ENCODE measurements around the gene DEFB123.
"Not testable (repeated sequence)": the region's sequence is repeated elsewhere in the genome, so short reads cannot be mapped to it uniquely, and the experiment has no call there.

Gene DEFB123

GRCh38 chr20:31440012-31440659 lies at the start of gene DEFB123:
DEFB123 (plus strand) TSS chr20:31440632; CDS start chr20:31440699, 67 bp downstream.
- DNase-seq (ENCODE audit: low read depth): no peak

GRCh38 chr20:31392836-31393235 lies 47.6 kb upstream of the DEFB123 start:
- no peak for DNase-seq (ENCODE audit: low read depth)

GRCh38 chr20:31394900-31395299 lies 45.5 kb upstream of the DEFB123 start:
- no peak for DNase-seq (ENCODE audit: low read depth)

- no peak for DNase-seq (ENCODE audit: low read depth)
These were observed 36.5 kb upstream of the DEFB123 start for GRCh38 chr20:31403886-31404285.

GRCh38 chr20:31406115-31406514 lies 34.3 kb upstream of the DEFB123 start, which contains the start of gene DEFB121:
DEFB121 (minus strand) TSS chr20:31406215; CDS start chr20:31406152, 63 bp downstream.
- DNase-seq (ENCODE audit: low read depth): no peak

GRCh38 chr20:31410011-31410410 lies 30.4 kb upstream of the DEFB123 start:
- no peak for DNase-seq (ENCODE audit: low read depth)

- DNase-seq (ENCODE audit: low read depth): no peak
These were observed 26.1 kb upstream of the DEFB123 start for GRCh38 chr20:31414381-31414780.

- no peak for DNase-seq (ENCODE audit: low read depth)
These were observed 24.8 kb upstream of the DEFB123 start for GRCh38 chr20:31415653-31416052.

- no peak for DNase-seq (ENCODE audit: low read depth)
These were observed 22.1 kb upstream of the DEFB123 start for GRCh38 chr20:31418307-31418706.

GRCh38 chr20:31425797-31426196 lies 14.6 kb upstream of the DEFB123 start:
- DNase-seq (ENCODE audit: low read depth): no peak

GRCh38 chr20:31426891-31427551 lies 13.4 kb upstream of the DEFB123 start:
- DNase-seq (ENCODE audit: low read depth): not testable (repeated sequence)

- not testable (repeated sequence) for DNase-seq (ENCODE audit: low read depth)
These were observed 12.9 kb upstream of the DEFB123 start for GRCh38 chr20:31427576-31427975.

GRCh38 chr20:31430568-31431115 lies 9.8 kb upstream of the DEFB123 start:
- no peak for DNase-seq (ENCODE audit: low read depth)

- DNase-seq (ENCODE audit: low read depth): no peak
These were observed 5.8 kb downstream of the DEFB123 start for GRCh38 chr20:31446084-31446819.

- no peak for DNase-seq (ENCODE audit: low read depth)
These were observed 9.3 kb downstream of the DEFB123 start for GRCh38 chr20:31449511-31450414.

GRCh38 chr20:31452575-31452974 lies 12.1 kb downstream of the DEFB123 start:
- DNase-seq (ENCODE audit: low read depth): no peak

GRCh38 chr20:31454361-31454760 lies 13.9 kb downstream of the DEFB123 start:
- DNase-seq (ENCODE audit: low read depth): no peak

GRCh38 chr20:31470946-31471345 lies 30.5 kb downstream of the DEFB123 start:
- DNase-seq (ENCODE audit: low read depth): not testable (repeated sequence)

- no peak for DNase-seq (ENCODE audit: low read depth)
These were observed 32.2 kb downstream of the DEFB123 start for GRCh38 chr20:31472395-31473330.

- DNase-seq (ENCODE audit: low read depth): no peak
These were observed 33.1 kb downstream of the DEFB123 start for GRCh38 chr20:31473331-31474096.

Data from GM04504 (cell line).